Measurements from ENCODE around the gene WWTR1.

The WWTR1 gene

GRCh38 chr3:149628957-149629670, 28.7 kb downstream of the WWTR1 start:
- Mint-ChIP-seq H3K36me3 (ENCODE audit: low read depth) (peaks cover 46% of the 10 kb centered on the region), H3K4me1 (peaks cover 44% of the 10 kb centered on the region), H3K27ac (peak overlapping the region; percentile 6 to 16 (median 13)), H3K27me3 (ENCODE audit: low read depth) (no peaks in the 10 kb centered on the region), H3K9me3 (peaks cover 2% of the 10 kb centered on the region), H3K4me3 (no peak overlapping the region)
- no peak for TF ChIP-seq CTCF (IDR thresholded peaks at IDR 0.05; ENCODE audit: unreplicated experiment in 3 of 3)

- H3K4me3 Mint-ChIP-seq, result no peak overlapping the region
- peak overlapping the region in 1 of 3 experiments; percentile 12 for H3K27ac Mint-ChIP-seq
- TF ChIP-seq CTCF (IDR thresholded peaks at IDR 0.05; ENCODE audit: unreplicated experiment in 3 of 3), result no peak
- H3K9me3 Mint-ChIP-seq, result peaks cover 2% of the 10 kb centered on the region
- H3K27me3 Mint-ChIP-seq (ENCODE audit: low read depth), result no peaks in the 10 kb centered on the region
- peaks cover 46% of the 10 kb centered on the region for H3K4me1 Mint-ChIP-seq
- H3K36me3 Mint-ChIP-seq (ENCODE audit: low read depth), result peaks cover 31% of the 10 kb centered on the region
These were observed 31.2 kb downstream of the WWTR1 start for GRCh38 chr3:149626671-149627070.

- Mint-ChIP-seq H3K9me3 (peaks cover 2% of the 10 kb centered on the region), H3K27me3 (ENCODE audit: low read depth) (no peaks in the 10 kb centered on the region), H3K4me1 (peaks cover 49% of the 10 kb centered on the region), H3K4me3 (no peak overlapping the region), H3K27ac (peak overlapping the region; percentile 5 to 76 (median 7)), H3K36me3 (ENCODE audit: low read depth) (peaks cover 30% of the 10 kb centered on the region)
- no peak for TF ChIP-seq CTCF (IDR thresholded peaks at IDR 0.05; ENCODE audit: unreplicated experiment in 3 of 3)
These were observed 32.0 kb downstream of the WWTR1 start for GRCh38 chr3:149625795-149626194.

GRCh38 chr3:149623824-149624223, 34.0 kb downstream of the WWTR1 start:
- H3K4me3 Mint-ChIP-seq, result no peak overlapping the region
- peaks cover 2% of the 10 kb centered on the region for H3K9me3 Mint-ChIP-seq
- H3K27me3 Mint-ChIP-seq (ENCODE audit: low read depth), result no peaks in the 10 kb centered on the region
- H3K27ac Mint-ChIP-seq, result no peak overlapping the region
- no peak for TF ChIP-seq CTCF (IDR thresholded peaks at IDR 0.05; ENCODE audit: unreplicated experiment in 3 of 3)
- peaks cover 64% of the 10 kb centered on the region for H3K4me1 Mint-ChIP-seq
- peaks cover 17% of the 10 kb centered on the region for H3K36me3 Mint-ChIP-seq (ENCODE audit: low read depth)

- H3K4me1 Mint-ChIP-seq, result peaks cover 66% of the 10 kb centered on the region
- no peak overlapping the region for H3K4me3 Mint-ChIP-seq
- H3K27ac Mint-ChIP-seq, result peak overlapping the region; percentile 5 to 36 (median 29)
- no peaks in the 10 kb centered on the region for H3K9me3 Mint-ChIP-seq
- H3K27me3 Mint-ChIP-seq (ENCODE audit: low read depth), result no peaks in the 10 kb centered on the region
- peaks cover 11% of the 10 kb centered on the region for H3K36me3 Mint-ChIP-seq (ENCODE audit: low read depth)
- no peak for TF ChIP-seq CTCF (IDR thresholded peaks at IDR 0.05; ENCODE audit: unreplicated experiment in 3 of 3)
These were observed 36.4 kb downstream of the WWTR1 start for GRCh38 chr3:149621218-149622005.

All from nephron (organoid).